IPS-NIHi7 (cell line): ENCODE measurements around the gene MRPS15.

Experiments
- DNase-seq: peaks from one replicate; pipeline ENCODE4 v3.0.0; 2012; ENCODE audit warnings: mixed read lengths; ENCODE audit errors: extremely low spot score

MRPS15 gene

DNA sequence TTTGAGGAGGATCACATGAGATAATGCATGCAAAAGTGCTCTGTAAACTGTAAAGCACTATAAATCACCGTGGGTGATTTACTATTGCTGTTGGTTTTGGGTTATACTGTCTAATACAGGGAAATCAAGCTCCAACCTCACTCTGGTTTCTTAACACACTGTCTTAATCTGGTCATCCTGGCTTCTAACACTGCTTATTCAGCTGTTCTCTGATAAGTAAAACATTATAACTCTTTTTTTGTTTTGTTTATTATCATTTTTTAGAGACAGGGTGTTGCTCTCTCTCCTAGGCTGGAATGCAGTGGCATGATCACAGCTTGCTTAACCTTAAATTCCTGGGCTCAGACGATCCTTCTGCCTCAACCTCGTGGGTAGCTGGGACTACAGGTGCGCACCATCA is 44.6 kb downstream of the MRPS15 start:
- DNase-seq: no peak

DNA sequence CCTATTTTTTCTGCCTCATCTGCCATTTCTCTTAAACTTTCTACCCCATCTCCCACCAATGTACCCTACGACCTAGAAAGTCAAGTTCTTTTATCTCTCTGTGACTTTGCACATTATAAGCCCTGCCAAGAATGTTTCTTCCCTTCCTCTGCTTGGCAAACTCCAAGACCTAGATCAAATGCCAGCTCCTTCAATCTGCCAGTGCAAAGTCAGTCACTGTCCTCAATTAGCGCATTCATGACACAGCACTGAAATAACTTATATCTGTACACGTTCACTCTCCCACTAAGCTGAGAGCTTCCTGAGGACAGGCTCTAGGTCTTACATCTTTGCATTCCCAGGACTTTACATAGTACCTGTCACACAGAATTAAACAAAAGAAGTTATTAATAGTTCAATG is 45.0 kb downstream of the MRPS15 start:
- DNase-seq: no peak

- peak; percentile 2 for DNase-seq
These were observed 46.3 kb downstream of the MRPS15 start for GRCh38 chr1:36417931-36418330.

DNA sequence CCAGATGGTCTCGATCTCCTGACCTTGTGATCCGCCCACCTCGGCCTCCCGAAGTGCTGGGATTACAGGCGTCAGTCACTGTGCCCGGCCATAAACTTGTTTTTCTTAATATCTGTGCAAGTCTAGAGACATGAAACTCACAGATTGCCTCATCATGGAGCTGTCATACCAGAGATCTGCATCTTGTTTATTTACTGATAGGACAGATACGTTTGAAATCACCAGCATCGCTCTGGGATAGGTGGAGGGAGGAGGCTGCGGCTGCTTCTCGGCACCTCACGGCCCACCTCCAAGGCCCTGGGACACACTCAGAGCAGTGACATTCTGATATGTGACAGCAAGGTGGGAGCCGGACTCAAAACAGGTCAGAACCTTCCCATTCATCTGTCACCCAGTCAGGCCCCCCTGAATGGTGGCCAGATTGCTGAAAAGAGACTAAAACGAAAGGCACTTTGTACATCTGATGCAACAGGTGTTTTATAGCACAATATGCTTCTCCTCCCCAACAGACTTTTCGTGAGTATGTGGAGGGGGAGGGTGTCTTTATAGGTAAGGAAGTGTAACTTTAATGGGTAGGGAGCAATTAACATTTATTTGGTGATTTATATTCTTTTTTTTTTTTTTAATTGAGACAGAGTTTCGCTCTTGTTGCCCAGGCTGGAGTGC is 48.4 kb downstream of the MRPS15 start:
- no peak for DNase-seq

- no peak for DNase-seq
These were observed 49.8 kb downstream of the MRPS15 start for GRCh38 chr1:36414384-36414783.

GRCh38 chr1:36411674-36412648 is 52.2 kb downstream of the MRPS15 start:
- no peak for DNase-seq

DNA sequence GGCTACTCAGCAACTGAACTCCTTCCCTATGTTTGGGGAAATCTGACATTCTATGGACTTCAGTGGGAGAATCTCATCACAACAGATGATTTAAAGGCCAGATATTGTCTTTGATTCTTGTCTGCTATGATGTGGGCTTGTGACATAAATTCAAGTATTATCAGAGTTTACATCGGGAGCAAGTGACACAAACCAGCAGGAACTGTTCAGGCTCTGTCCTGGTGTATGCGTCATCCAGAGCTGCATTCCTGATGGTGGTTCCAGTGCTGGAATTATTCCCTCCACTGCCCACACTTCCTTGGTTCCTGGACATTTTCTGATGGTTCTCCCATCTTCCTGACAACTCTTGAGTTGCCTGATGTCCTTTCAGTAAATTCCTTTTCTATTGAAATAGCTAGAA is 55.7 kb downstream of the MRPS15 start:
- DNase-seq: no peak

DNA sequence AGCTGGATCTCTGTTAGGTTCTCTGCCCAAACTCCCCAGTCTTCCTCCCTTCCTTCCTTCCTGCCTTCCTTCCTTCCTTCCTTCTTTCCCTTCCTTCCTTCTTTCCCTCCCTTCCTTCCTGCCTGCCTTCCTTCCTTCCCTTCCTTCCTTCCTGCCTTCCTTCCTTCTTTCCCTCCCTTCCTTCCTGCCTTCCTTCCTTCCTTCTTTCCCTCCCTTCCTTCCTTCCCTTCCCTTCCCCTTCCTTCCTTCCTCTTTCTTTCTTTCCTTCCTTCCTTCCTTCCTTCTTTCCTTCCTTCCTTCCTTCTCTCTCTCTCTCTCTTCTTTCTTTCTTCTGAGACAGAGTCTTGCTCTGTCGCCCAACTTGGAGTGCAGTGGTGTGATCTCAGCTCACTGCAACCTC is 57.7 kb downstream of the MRPS15 start:
- no peak for DNase-seq
